Ishikawa (cell line): ENCODE measurements around the gene PLIN3.

Experiments used
- CEBPB ChIP-seq: IDR thresholded peaks from 2 replicates; pipeline ENCODE4 v1.6.1; 2012
- CREB1 ChIP-seq: IDR thresholded peaks from 2 replicates; pipeline ENCODE4 v1.6.1; 2012; ENCODE audit warnings: low read depth
- EGR1 ChIP-seq: IDR thresholded peaks from 2 replicates; pipeline ENCODE4 v1.6.1; 2012
- EP300 ChIP-seq: IDR thresholded peaks from 2 replicates; pipeline ENCODE4 v1.6.1; 2012; ENCODE audit warnings: borderline replicate concordance
- NFIC ChIP-seq: IDR thresholded peaks from 2 replicates; pipeline ENCODE4 v1.6.1; 2012
- RAD21 ChIP-seq: IDR thresholded peaks from 2 replicates; pipeline ENCODE4 v1.6.1; 2012; ENCODE audit warnings: low read depth
- REST ChIP-seq: IDR thresholded peaks from 2 replicates; pipeline ENCODE4 v1.6.1; 2012; ENCODE audit warnings: low read depth, mild to moderate bottlenecking
- TCF12 ChIP-seq: IDR thresholded peaks from 2 replicates; pipeline ENCODE4 v1.6.1; 2012; ENCODE audit warnings: low read depth
- TEAD4 ChIP-seq: IDR thresholded peaks from 2 replicates; pipeline ENCODE4 v1.6.1; 2012
- YY1 ChIP-seq: IDR thresholded peaks from 2 replicates; pipeline ENCODE4 v1.6.1; 2012; ENCODE audit warnings: low read depth
- ZBTB7A ChIP-seq: IDR thresholded peaks from 2 replicates; pipeline ENCODE4 v1.6.1; 2012; ENCODE audit warnings: low read depth
- TF ChIP-seq, protein P1 (sequence below): IDR thresholded peaks from 2 replicates; pipeline ENCODE4 v1.6.1; 2012

DNA sequence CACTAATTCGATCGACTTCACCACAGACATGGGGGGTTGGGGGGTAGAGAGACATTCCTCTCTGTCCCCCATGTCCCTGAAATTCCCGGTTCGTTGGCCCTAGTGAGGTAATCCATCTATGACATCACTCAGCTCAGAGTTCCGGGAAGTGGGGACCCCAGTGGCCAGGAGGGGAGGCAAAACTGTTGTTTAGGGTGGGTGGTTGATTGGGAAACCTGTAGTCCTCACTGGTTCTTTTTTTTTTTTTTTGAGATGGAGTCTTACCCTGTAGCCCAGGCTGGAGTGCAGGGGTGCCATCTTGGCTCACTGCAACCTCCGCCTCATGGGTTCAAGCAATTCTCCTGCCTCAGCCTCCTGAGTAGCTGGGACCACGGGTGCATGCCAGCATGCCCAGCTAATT lies 35.3 kb upstream of the PLIN3 start, which contains the start of gene ARRDC5:
- TF ChIP-seq REST (no peak), ZBTB7A (no peak), TEAD4 (no peak), CEBPB (no peak), NFIC (no peak), EP300 (no peak), TCF12 (no peak), YY1 (no peak), CREB1 (no peak), EGR1 (no peak), RAD21 (no peak)
- TF ChIP-seq, protein P1, sequence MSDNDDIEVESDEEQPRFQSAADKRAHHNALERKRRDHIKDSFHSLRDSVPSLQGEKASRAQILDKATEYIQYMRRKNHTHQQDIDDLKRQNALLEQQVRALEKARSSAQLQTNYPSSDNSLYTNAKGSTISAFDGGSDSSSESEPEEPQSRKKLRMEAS, result no peak
